ENCODE data around the gene ARRB1. TPM values are rescaled to one million over a fixed set of nuclear protein-coding genes. Genes with fewer than 3 reads are reported as not detected.

Gene ARRB1
- total and polyA plus RNA-seq, 2 of the 13 experiments (the other 11 are each of a cell fraction or from before 2014, with no cell fraction given), result 22.5 to 35.7 TPM

DNA sequence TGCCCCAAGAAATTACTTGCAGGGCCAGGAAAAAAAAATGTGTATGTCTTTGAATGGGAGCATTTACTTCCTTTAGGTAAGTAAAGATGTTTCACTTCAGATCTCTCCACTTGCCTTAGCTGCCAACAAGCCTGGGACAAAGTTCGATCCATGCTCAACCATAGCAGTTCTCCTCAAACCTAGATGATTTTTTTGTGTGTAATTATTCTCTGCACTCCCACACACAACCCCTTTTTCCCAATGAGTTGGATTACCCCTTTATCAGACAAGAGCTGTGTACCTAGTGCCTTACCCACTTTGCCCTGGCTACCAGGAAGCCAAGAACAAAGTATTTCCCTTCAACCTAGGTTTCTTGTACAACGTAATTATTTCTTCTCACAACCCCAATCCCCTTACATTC is 75.3 kb downstream of the ARRB1 start:
- Histone ChIP-seq H3K9me3 (ENCODE audit: low read length) (no peaks in the 10 kb centered on the region), H3K79me2 (ENCODE audit: insufficient read depth, low read length) (no peaks in the 10 kb centered on the region), H3K9ac (ENCODE audit: insufficient read depth, low read depth, low read length) (no peak overlapping the region), H3K4me3 (replicated peaks in 1 of 3; ENCODE audit: insufficient read depth in 1 of 3, low read depth in 2 of 3, low read length in 3 of 3) (no peak overlapping the region), H3K4me2 (ENCODE audit: low read depth, low read length) (no peak overlapping the region), H2AFZ (ENCODE audit: low read length) (no peak overlapping the region), H3K4me1 (ENCODE audit: insufficient read depth, low read length) (peaks cover 8% of the 10 kb centered on the region), H4K20me1 (ENCODE audit: insufficient read depth, low read length) (peaks cover 8% of the 10 kb centered on the region; the same call in 1 of the 2 replicates), H3K27me3 (ENCODE audit: control insufficient read depth in 1 of 2, insufficient read depth in 2 of 2, low read length in 2 of 2) (no peaks in the 10 kb centered on the region), H3K36me3 (replicated peaks in 1 of 2; ENCODE audit: control insufficient read depth in 1 of 2, insufficient read depth in 2 of 2, low read length in 2 of 2) (peaks cover 35 to 62% of the 10 kb centered on the region in 2 experiments), H3K27ac (ENCODE audit: extremely low read length, insufficient read depth, low read length) (no peak overlapping the region)
- FAIRE-seq, result no peak
- ATAC-seq, result no peak
- ChIA-PET POLR2A (no interaction called here), CTCF (ENCODE audit: low intra/inter-chr PET ratio, low total read pairs) (no interaction called here)
- TF ChIP-seq POLR2AphosphoS5 (IDR thresholded peaks at IDR 0.05; ENCODE audit: low read depth, low read length) (no peak), ZBTB3 (CRISPR knock-in tag; IDR thresholded peaks at IDR 0.05; ENCODE audit: borderline replicate concordance, low read depth) (no peak), ZNF569 (CRISPR knock-in tag; IDR thresholded peaks at IDR 0.05; ENCODE audit: borderline replicate concordance) (no peak), SMARCC2 (IDR thresholded peaks at IDR 0.05) (no peak), RCOR2 (CRISPR knock-in tag; IDR thresholded peaks at IDR 0.05) (no peak), ZNF20 (CRISPR knock-in tag; IDR thresholded peaks at IDR 0.05) (no peak), FIP1L1 (IDR thresholded peaks at IDR 0.05; ENCODE audit: borderline replicate concordance, insufficient read depth, low read depth, low read length) (no peak), ZNF17 (CRISPR knock-in tag; IDR thresholded peaks at IDR 0.05) (no peak), HOXA9 (CRISPR knock-in tag; IDR thresholded peaks at IDR 0.05; ENCODE audit: borderline replicate concordance) (no peak), ZNF746 (CRISPR knock-in tag; IDR thresholded peaks at IDR 0.05) (no peak), SMAD3 (CRISPR knock-in tag; IDR thresholded peaks at IDR 0.05) (no peak), ATAD3A (CRISPR knock-in tag; IDR thresholded peaks at IDR 0.05) (no peak), HNRNPUL1 (IDR thresholded peaks at IDR 0.05; ENCODE audit: low read depth, low read length) (no peak), HMG20B (CRISPR knock-in tag; conservative IDR thresholded peaks at IDR 0.05) (no peak), NR2F2 (IDR thresholded peaks at IDR 0.05; ENCODE audit: borderline replicate concordance, low read depth) (no peak)
- TF ChIP-seq, protein P1, sequence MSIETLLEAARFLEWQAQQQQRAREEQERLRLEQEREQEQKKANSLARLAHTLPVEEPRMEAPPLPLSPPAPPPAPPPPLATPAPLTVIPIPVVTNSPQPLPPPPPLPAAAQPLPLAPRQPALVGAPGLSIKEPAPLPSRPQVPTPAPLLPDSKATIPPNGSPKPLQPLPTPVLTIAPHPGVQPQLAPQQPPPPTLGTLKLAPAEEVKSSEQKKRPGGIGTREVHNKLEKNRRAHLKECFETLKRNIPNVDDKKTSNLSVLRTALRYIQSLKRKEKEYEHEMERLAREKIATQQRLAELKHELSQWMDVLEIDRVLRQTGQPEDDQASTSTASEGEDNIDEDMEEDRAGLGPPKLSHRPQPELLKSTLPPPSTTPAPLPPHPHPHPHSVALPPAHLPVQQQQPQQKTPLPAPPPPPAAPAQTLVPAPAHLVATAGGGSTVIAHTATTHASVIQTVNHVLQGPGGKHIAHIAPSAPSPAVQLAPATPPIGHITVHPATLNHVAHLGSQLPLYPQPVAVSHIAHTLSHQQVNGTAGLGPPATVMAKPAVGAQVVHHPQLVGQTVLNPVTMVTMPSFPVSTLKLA (IDR thresholded peaks at IDR 0.05), result no peak
- TF ChIP-seq, protein P2, sequence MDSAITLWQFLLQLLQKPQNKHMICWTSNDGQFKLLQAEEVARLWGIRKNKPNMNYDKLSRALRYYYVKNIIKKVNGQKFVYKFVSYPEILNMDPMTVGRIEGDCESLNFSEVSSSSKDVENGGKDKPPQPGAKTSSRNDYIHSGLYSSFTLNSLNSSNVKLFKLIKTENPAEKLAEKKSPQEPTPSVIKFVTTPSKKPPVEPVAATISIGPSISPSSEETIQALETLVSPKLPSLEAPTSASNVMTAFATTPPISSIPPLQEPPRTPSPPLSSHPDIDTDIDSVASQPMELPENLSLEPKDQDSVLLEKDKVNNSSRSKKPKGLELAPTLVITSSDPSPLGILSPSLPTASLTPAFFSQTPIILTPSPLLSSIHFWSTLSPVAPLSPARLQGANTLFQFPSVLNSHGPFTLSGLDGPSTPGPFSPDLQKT (CRISPR knock-in tag; IDR thresholded peaks at IDR 0.05; ENCODE audit: borderline replicate concordance), result no peak
- TF ChIP-seq, protein P3, sequence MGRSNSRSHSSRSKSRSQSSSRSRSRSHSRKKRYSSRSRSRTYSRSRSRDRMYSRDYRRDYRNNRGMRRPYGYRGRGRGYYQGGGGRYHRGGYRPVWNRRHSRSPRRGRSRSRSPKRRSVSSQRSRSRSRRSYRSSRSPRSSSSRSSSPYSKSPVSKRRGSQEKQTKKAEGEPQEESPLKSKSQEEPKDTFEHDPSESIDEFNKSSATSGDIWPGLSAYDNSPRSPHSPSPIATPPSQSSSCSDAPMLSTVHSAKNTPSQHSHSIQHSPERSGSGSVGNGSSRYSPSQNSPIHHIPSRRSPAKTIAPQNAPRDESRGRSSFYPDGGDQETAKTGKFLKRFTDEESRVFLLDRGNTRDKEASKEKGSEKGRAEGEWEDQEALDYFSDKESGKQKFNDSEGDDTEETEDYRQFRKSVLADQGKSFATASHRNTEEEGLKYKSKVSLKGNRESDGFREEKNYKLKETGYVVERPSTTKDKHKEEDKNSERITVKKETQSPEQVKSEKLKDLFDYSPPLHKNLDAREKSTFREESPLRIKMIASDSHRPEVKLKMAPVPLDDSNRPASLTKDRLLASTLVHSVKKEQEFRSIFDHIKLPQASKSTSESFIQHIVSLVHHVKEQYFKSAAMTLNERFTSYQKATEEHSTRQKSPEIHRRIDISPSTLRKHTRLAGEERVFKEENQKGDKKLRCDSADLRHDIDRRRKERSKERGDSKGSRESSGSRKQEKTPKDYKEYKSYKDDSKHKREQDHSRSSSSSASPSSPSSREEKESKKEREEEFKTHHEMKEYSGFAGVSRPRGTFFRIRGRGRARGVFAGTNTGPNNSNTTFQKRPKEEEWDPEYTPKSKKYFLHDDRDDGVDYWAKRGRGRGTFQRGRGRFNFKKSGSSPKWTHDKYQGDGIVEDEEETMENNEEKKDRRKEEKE (IDR thresholded peaks at IDR 0.05), result no peak
- TF ChIP-seq, protein P4, sequence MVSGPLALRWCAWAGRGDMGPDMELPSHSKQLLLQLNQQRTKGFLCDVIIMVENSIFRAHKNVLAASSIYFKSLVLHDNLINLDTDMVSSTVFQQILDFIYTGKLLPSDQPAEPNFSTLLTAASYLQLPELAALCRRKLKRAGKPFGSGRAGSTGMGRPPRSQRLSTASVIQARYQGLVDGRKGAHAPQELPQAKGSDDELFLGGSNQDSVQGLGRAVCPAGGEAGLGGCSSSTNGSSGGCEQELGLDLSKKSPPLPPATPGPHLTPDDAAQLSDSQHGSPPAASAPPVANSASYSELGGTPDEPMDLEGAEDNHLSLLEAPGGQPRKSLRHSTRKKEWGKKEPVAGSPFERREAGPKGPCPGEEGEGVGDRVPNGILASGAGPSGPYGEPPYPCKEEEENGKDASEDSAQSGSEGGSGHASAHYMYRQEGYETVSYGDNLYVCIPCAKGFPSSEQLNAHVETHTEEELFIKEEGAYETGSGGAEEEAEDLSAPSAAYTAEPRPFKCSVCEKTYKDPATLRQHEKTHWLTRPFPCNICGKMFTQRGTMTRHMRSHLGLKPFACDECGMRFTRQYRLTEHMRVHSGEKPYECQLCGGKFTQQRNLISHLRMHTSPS (CRISPR knock-in tag; IDR thresholded peaks at IDR 0.05; ENCODE audit: low read depth), result no peak
- in situ Hi-C loops (cut with HindIII; ENCODE audit: extremely low pct_ligation_motif_present, low pct_unique_long_range_greater_than_20kb), result no loop called here
- intact Hi-C loops (cut with micrococcal nuclease; ENCODE audit: unreplicated experiment), result no loop called here
- no TSS peak for BruUV-seq (replicated peaks)
- 94% methylated on average over 2 of the region's 2 CpGs for WGBS (ENCODE audit: low lambda C conversion rate)
- DNase-seq (ENCODE audit: low spot score), result no peak
